Central memory CD4-positive, alpha-beta T cell (primary cell): ENCODE results near the gene CARHSP1.

Source experiments
- DNase-seq: peaks from one replicate; pipeline ENCODE4 v3.0.0; 2022

CARHSP1 gene

DNA sequence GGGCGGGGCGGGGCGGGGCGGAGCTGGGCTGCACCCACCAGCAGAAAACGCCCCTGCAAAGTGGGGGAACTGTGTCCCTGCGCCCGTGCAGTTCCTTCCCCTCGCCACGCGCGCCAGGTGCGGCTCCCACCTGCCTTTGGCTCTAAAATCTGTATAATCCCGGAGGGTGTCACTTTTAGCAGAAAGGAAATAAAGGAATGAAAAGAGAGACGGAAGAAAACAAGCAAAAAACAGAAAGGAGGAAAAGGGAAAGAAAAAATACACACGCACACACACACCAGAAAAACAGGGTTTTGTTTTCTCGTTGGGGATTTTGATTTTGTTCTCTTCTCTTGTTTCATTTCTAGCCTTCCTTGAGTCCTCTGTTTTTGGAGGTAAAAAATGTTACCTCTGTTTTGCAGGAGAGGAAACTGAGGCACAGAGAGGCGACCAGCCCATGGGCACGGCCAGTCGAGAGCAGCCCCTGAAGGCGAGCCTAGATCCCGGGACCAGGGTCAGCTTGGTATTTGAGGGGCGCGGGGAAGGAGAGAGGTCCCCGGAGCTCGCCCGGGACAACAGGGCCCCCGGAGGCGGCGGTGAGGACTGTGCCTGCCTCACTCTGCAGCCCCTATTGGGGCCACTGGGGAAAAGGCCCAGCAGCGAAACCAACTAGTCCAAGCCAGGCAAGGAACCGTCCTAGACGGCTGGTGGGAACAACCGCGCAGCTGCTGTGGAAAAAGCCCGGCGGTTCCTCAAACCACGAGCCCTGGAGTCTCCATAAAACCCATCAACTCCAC is 594 bp upstream of the CARHSP1 start:
- DNase-seq = no peak

DNA sequence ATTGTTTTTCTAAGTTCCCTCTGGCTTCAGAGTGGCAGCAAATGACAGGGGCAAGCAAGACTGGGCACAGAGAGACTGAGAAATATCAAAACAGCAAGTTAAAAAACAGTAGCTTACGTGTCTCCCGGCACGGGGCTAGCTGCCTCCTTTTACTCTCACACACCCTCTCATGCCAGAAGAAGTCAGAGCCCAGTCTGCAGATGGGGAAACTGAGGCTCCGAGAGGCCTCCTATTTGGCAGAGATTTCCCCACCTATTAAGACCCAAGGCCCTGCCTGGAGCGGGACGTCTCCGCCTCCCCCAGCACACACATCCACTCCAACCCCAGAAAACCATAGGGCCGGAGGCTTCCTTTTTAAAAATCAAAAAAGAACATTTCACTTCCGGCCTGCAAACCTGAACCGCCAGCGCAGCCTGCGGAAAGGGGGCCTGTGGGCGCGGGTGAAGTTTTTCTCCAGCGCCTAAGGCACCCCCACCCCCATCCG is 832 bp downstream of the CARHSP1 start:
- peak; percentile 62 for DNase-seq

DNA sequence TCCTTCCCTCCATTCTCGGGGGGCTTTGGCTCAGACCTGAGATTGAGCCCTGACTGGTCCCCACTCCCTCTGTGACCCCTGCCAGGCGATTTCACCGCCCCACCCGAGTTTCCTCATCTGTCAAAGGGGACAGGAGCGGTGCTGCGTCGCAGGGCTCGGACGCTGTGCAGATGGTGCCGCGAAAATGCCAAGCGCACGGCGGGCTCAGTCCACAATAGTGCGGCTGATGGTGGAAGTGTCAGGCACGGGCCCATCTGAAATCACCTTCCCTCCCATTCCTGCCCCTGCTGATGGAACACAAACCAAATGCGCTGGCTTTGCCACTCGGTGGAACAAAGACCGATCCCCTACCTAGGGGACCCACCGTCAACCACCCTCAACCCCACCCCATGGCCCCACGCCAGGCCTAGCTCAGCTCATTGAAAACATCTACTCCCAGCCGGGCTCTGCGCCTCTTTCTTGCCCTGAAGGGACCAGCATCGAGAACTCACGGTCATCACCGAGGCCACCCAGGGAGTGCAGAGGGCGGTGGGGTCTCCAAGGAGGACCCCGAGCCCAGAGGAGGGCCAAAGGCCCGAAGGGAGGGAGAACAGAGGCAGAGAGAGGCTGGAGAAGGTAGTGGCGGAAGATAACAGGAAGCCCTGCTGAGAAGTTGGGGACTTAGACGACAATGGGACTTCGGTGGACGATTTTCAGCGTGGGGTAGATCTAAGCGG is 1.4 kb downstream of the CARHSP1 start:
- no peak for DNase-seq

DNA sequence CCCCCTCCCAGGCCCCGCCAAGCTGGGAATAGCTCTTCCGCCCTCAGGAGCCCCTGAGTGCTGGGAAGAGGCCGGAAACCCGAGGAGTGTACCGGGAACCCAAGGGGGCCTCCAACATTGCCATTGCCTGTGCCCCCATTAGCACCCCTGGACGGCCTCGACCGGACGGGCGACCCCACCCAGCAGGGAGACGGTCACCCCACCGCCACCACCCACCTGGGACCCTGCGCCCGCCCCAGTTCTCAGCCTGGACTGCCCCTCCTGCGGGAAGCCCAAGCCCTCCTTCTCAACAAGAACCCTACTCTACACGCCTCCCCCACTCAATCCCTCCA is 2.0 kb downstream of the CARHSP1 start:
- DNase-seq = no peak

DNA sequence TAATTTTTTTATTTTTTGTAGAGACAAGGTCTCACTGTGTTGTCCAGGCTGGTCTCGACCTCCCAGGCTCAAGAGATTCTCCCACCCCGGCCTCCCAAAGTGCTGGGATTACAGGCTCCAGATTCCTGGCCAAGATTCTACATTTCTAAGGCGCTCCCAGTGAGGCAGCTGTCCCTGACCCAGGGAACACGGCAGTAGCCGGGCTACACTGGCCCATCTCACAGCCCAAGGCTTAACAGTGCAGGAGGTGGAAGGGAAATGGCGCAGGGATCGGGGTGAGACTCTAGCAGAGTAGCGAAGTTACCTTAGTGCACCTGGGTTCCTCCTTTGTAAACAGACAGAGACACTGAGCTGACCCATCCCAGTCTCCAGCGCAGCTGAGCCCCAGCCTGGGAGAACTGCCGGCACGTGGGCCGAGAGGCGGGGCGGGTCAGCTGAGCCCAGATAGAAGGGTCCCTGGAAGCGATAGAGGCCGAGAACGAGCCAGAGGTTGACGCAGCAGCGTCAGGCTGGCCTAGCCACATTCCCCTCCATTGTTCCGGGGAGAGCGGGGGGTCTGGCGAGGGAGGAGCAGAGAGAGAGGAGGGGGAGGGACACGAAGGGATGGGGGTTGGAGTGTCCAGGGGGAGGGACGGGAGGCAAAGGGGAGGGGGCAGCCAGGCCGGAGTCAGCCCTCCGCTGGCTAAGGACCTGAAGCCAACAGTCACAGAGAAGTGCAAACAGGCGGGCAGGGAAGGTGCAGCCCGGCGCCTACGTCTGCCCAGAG is 2.5 kb downstream of the CARHSP1 start:
- DNase-seq = no peak

DNA sequence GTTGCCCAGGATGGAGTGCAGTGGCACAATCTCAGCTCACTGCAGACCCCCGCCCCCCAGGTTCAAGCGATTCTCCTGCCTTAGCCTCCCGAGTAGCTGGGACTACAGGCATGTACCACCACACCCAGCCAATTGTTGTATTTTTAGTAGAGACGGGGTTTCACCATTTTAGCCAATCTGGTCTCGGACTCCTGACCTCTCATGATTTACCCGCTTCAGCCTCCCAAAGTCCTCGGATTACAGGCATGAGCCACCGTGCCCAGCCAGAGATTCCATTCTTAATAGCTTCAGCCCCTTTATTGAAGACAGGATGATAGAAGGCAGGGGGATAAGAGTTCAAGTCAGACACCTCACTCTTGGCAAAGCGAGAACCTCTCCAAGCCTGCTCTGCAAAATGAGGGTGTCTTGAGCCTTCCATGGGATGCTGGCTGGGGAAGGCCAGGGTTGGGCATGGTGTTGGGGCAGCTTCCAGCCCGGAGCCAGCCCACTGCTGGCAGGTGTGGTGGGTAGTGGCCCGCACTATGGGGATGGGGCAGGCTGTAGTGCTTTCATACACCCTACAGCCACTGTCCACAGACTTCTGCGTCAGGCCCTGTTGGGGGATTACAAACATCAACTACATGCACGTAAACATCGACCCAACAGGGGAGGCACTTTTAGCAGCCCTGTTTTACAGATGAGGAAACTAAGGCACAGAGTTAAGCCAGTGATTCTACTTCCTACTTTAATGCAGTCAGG is 3.5 kb downstream of the CARHSP1 start:
- no peak for DNase-seq

DNA sequence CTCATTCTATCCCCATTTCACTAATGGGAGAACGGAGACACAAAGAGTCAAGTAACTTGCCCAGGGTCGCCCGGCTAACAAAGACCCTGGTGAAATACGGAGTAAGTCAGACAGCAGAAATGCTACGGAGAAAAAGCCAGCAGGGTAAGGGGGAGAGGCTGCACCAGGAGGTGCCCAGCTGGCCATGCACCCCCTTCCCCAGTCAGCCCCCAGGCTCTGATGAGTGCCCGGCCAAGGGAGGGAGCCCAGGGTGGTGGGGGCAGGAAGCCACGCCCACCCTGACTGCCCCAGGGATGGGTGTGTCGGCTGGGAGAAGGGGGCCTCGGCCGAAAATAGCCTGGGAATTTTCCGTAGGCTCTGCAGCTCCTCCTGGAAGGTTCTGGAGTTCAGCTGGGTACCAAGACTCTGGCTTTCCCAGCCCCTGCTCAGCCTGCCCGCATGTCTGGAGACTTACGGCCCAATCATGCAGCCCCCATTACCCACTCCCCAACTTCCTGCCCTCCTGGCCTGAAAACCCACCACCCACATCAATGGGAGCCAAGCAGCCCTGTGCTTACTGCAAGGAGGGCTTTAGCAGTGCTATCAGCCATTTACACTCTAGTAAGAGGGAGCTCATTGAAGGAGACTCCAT is 4.2 kb downstream of the CARHSP1 start:
- DNase-seq = no peak

DNA sequence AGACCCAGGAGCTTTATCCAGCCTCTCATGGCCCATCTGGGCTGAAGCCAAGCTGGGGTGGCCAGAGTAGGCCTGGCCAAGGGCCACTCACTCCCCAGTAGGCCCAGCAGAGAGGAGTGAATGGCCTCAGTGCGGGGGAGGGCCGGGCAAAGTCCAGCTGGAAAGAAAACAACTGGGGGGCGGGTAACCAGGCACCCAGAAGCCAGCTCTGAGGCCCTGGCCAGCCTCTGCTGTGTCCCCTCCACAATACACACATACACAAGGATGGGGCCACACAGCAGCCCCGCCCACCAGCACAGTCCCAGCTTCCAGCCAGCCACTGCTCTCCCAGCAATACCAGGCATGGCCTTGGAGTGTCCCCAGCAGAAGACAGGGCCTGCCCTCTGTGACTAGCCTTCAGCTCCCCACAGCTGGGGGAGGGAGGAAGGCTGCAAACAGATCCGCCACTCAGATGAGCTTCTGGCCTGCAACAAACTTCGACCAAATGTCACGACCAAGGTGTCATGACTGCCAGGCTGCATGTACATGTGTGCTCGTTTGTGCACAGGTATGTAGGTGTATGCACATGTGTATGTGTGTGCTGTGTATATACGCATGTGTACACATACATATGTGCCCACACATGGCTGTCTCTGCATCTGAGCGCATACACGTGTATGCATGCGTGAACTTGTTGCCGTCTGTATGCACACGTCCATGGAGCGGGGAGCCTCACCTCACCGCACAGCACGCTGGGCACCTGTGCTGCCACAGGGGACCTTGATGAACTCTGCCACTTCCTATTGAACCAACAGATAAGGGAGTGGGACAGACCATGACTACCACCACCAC is 5.0 kb downstream of the CARHSP1 start:
- DNase-seq = no peak

DNA sequence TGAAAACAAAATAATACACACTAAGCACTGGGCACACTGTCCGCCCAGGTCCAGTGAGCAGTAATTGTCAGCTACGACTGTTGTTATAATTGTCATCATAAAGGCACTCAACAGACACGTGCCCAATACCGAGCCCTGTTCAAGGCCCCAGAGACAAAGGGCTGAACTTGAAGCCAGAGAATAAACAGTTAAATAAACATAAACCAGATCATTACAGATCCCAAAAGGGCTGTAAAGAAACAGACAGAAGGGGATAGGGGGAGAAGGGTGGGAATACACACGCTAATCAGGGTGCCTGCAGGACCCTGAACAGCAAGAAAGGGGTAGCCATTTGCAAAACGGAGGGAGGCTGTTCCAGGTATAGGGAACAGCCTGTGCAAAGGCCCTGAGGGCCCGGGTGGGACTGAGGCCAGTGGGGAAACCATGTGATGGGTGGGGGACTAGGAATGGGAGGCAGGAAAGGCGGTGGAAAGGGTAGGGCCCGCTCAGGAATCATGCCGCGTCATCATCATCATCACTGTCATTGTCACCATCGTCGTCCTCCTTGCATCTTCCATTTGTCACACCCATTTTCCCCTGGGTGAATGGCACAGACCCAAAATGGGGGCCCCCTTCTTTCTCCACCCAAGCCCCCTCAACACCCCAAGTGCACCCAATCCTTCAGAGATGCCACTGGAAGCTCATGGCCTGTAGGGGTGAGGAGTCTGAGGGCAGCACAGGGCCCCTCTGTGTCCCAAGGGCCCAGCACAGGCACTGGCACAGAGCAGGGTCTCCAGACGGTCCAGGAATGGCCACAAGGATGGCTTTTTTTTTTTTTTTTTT is 6.3 kb downstream of the CARHSP1 start:
- DNase-seq = no peak

DNA sequence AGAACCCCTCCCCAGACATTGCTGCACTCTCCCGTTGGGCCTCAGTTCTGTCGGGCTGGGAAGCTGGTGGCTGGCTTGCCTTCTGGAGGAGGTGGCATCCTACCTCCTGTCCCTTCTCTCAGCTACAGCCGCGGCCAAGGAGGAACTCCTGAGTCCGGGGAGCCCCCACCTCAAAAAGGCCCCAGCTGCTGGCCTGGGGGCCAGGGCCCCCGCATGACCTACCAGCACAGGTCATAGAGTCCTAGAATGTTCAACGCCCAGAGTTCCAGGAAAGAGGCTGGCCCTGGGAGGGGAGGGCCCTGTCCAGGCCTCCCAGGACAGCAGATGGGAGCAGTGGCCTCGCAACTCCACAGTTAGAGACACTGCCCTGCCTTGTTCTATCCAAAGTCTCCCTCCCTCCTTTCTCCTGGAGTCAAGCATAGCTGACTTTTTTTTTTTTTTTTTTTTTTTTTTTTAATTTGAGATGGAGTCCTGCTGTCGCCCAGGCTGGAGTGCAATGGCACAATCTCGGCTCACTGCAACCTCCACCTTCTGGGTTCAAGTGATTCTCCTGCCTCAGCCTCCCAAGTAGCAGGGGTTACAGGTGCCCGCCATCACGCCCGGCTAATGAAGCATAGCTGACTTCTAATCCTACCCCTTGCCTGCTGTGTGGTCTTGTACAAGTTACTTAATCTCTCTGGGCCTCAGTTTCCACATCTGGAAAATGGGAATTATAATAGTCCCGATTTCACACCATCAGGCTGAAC is 7.1 kb downstream of the CARHSP1 start:
- DNase-seq = no peak

DNA sequence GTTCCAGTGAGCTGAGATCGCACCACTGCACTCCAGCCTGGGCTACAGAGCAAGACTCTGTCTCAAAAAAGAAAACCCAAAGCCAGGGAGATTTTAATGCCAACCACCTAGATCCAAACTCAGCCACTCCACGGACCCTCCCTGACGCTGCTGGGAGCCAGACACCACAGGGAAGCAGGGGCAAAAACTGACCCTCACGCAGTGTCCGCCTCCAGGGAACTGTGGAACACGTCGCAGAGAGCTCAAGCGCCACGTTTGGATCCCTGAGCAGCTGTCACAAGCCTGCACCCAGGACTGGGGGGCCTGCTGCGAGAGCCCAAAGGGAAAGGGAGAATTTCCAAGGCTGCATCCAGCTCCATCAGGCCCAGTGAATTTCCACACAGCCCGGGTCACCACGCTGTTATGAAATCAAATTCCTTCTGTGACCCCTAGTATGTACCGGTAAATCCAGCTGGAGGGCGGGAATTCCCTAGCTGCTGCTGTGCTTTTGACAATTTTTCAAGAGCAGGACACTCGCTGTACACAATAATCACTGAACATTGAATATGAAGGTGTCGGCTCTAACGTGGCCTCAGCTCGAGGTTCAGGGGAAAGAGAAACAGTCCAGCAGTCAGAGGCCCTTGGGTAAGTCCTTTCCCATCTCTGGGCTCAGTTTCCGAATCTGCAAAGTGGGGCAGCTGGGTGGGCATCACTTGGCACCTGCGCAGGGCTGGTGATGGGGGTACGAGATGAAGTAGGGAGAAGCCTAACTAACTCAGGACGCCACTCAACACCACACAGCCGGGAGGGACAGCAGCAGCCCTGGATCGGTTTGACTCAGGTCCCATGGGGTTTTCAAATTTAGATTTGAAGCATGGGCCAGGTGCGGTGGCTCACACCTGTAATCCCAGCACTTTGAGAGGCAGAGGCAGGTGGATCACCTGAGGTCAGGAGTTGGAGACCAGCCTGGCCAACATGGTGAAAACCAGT is 8.6 kb downstream of the CARHSP1 start:
- no peak for DNase-seq

DNA sequence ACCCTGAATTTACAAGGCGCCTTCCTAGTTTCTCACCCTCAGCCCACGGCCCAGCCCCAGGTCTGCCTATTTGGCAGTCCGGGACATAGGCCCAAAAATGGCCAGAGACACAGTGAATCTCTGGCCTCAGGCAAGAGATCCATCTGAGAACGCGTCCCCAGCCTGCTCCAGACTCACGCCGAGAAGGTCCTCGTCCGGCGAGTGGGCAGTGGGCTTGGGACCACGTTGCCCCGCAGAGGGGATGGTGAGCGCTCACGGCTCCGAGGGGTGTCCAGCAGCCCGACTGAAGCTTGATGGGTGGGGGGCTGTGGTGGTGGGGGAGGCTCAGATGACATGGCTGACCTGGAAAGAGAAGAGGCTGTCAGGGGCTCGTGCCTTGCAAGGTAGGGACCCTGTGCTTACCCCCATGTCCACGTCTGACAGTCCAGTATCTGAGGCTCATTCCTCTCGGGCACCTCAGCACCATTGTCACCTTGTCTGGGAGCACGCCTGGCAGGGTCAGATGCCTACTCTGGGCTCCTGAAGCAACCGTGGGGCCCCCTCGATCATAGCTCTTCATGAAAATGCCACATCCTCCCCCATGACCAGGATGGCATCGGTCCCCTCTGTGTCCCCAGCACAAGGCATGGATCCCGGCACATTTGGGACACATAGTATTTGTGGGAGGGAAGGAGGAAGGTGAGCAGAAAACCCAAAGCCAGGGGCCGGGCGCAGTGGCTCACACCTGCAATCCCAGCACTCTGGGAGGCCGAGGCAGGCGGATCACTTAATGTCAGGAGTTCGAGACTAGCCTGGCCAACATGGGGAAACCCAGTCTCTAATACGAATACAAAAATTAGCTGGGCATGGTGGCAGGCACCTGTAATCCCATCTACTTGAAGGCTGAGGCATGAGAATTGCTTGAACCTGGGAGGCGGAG is 9.6 kb downstream of the CARHSP1 start:
- DNase-seq = no peak

DNA sequence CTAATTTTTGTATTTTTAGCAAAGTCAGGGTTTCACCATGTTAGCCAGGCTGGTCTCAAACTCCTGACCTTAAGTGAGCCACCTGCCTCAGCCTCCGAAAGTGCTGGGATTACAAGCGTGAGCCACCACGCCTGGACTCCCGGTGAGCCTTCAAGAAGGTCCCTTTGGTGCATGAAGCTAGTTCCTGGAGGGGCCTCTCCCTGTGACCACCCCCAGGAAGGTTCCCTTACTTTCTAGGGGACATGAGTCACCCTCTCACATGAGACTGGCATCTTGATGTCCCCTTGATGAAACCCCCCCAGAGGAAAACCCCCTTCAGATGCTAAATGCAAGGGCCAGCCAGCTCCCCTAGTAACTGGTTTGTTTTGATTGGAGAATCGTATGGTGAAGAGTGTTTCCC is 12.8 kb downstream of the CARHSP1 start:
- DNase-seq = no peak

DNA sequence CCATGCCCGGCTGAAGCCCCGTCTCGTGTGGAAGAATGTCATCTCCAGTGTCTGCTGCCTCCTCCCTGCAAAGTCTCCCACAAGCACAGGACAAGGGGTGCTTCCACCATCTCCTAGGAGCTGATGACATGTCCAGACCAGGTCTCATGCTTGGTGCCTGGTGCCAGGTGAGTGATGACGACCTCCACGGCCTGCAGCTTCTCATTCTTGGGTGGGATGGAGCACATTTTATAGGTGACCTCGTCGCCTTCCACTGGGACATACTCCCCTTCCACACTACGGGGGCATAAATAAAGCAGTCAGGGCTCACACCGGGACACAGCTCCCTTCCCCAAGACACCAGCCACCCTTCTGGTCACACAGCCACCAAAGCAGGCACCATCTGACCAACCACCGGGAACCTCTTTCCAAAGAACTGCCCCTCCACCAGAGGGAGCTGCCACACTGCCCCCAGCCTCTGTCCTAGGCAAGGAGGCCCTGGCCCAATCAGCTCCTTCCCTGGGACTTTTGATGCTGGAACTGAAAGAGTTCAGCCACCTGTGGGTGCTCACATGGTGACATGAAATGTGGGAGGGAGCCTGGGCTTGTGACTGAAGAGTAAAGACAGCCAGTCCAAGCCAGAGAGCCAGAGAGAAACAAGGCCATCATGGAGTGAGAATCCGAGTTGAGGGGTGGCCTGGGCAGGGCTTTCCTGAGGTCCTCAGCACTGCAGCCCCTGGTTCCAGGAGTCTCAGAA is 13.6 kb downstream of the CARHSP1 start:
- DNase-seq = no peak

DNA sequence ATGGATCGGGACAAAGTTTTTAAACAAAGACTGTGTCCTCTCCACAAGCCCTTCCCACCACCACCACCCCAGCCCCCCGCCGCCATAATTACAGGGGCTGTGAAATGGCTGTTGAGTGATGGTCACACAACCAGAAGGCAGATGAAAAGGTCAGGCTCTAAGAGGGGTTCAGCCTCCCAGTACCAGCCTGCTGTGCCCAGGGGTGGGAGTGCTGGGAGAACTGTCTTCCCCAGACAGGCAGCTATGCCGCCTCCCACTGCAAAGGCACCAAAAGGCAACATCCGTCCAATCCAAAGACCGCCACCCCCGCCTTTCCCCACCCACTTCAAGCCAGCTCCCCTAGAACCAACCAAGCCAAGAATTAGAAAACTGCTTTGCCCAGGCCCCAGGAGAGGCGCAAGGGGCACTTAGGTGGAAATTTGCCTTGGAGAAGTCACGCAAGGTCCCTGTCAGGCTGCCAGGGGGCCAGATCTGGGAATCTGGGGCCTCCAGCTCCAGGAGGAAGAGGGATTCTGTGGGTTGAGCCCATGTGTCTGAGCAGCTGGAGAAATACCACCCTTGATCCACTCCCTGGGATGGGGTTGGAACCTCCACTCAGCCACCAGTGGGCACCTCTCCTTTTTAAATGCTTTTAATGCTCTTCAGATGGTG is 14.4 kb downstream of the CARHSP1 start:
- no peak for DNase-seq

DNA sequence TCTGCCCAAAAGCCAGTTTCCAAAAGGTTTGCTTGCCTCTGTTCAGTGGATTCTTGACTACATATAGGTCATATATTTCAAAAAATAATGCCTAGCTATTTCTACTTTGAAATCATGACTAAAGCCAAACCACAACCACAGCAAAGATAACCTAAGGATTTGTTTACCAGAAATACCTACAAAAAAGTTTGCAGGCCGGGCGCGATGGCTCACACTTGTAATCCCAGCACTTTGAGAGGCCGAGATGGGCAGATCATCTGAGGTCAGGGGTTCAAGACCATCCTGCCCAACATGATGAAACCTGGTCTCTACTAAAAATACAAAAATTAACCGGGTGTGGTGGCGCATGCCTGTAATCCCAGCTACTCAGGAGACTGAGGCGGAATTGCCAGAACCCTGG is 15.2 kb downstream of the CARHSP1 start:
- no peak for DNase-seq
